ENCODE data around the gene PPFIA3. TPM values are rescaled to one million over a fixed set of nuclear protein-coding genes. Genes with fewer than 3 reads are reported as not detected.
A peak's percentile ranks its signal among the peaks of the same experiment; 100 is the strongest.

Gene PPFIA3
- total and polyA plus RNA-seq, 2 donors from 2014 or later: 7.1 to 20.0 TPM

- Histone ChIP-seq H3K4me1 (ENCODE audit: control insufficient read depth in 2 of 3, insufficient read depth in 2 of 3, low read depth in 1 of 3, low read length in 3 of 3) (peaks cover 0 to 14% (median 9%) of the 10 kb centered on the region in 3 donors), H3K27ac (ENCODE audit: low read depth in 2 of 2, low read length in 2 of 2) (peak overlapping the region; percentile 58 to 69), H3K9me3 (ENCODE audit: control insufficient read depth in 2 of 3, insufficient read depth in 1 of 3, low read length in 3 of 3) (no peaks in the 10 kb centered on the region), H3K9ac (ENCODE audit: low read length in 3 of 3) (no peak overlapping the region), H3K36me3 (ENCODE audit: control insufficient read depth in 2 of 3, insufficient read depth in 3 of 3, low read length in 3 of 3) (no peaks in the 10 kb centered on the region), H3K27me3 (ENCODE audit: control insufficient read depth, insufficient read depth, low read length) (no peaks in the 10 kb centered on the region), H3K4me3 (ENCODE audit: low read length in 3 of 3) (no peak overlapping the region)
- no peak for TF ChIP-seq CTCF (IDR thresholded peaks at IDR 0.05; ENCODE audit: borderline replicate concordance, extremely low read depth, insufficient read depth)
- FAIRE-seq: no peak
- intact Hi-C loops (cut with DNase I): no loop called here
- peak in 4 of 5 donors; percentile 37 to 78 (median 55) for DNase-seq
Measured at GRCh38 chr19:49155820-49156346, 36.5 kb downstream of the PPFIA3 start.

- peak within 1 kb of the TSS; percentile 53 to 85 (median 84) for H3K4me3 ChIP-seq (ENCODE audit: low read length in 3 of 3)
- FAIRE-seq (no peak), DNase-seq (peak; percentile 94 to 98 (median 96))
- H3K27ac ChIP-seq (ENCODE audit: low read depth in 2 of 2, low read length in 2 of 2): peak within 1 kb of the TSS; percentile 80 to 93
- intact Hi-C loops (cut with DNase I): no loop called here
- H3K27me3 ChIP-seq (ENCODE audit: control insufficient read depth, insufficient read depth, low read length): no peaks in the 10 kb centered on the region
- H3K9ac ChIP-seq (ENCODE audit: low read length in 3 of 3): peak within 1 kb of the TSS; percentile 48 to 90 (median 78)
- peaks cover 0 to 9% (median 9%) of the 10 kb centered on the region in 3 donors for H3K4me1 ChIP-seq (ENCODE audit: control insufficient read depth in 2 of 3, insufficient read depth in 2 of 3, low read depth in 1 of 3, low read length in 3 of 3)
- no peaks in the 10 kb centered on the region for H3K9me3 ChIP-seq (ENCODE audit: control insufficient read depth in 2 of 3, insufficient read depth in 1 of 3, low read length in 3 of 3)
- TF ChIP-seq CTCF (IDR thresholded peaks at IDR 0.05; ENCODE audit: borderline replicate concordance, extremely low read depth, insufficient read depth): no peak
- H3K36me3 ChIP-seq (ENCODE audit: control insufficient read depth in 2 of 3, insufficient read depth in 3 of 3, low read length in 3 of 3): no peaks in the 10 kb centered on the region
Measured at GRCh38 chr19:49157445-49158224, 38.3 kb downstream of the PPFIA3 start, which contains the start of gene TRPM4. TRPM4 (plus strand) TSS chr19:49157792; CDS start chr19:49157867, 75 bp downstream.

- H3K27me3 ChIP-seq (ENCODE audit: control insufficient read depth, insufficient read depth, low read length): no peaks in the 10 kb centered on the region
- H3K9me3 ChIP-seq (ENCODE audit: control insufficient read depth in 2 of 3, insufficient read depth in 1 of 3, low read length in 3 of 3): no peaks in the 10 kb centered on the region
- DNase-seq: peak in 1 of 5 donors; percentile 32
- H3K9ac ChIP-seq (ENCODE audit: low read length in 3 of 3): no peak overlapping the region
- no peak overlapping the region for H3K27ac ChIP-seq (ENCODE audit: low read depth in 2 of 2, low read length in 2 of 2)
- H3K4me3 ChIP-seq (ENCODE audit: low read length in 3 of 3): no peak overlapping the region
- H3K4me1 ChIP-seq (ENCODE audit: control insufficient read depth in 2 of 3, insufficient read depth in 2 of 3, low read depth in 1 of 3, low read length in 3 of 3): peaks cover 0 to 9% (median 8%) of the 10 kb centered on the region in 3 donors
- no peaks in the 10 kb centered on the region for H3K36me3 ChIP-seq (ENCODE audit: control insufficient read depth in 2 of 3, insufficient read depth in 3 of 3, low read length in 3 of 3)
- no peak for TF ChIP-seq CTCF (IDR thresholded peaks at IDR 0.05; ENCODE audit: borderline replicate concordance, extremely low read depth, insufficient read depth)
- intact Hi-C loops (cut with DNase I): no loop called here
- FAIRE-seq: no peak
Measured at GRCh38 chr19:49160450-49161189, 41.3 kb downstream of the PPFIA3 start.

Data from kidney (tissue), 14 donors.